Fibroblast of upper back skin (primary cell): ENCODE data around the gene PPARG.
A peak's percentile ranks its signal among the peaks of the same experiment; 100 is the strongest.

Experiments
- DNase-seq: peaks from one replicate; pipeline ENCODE4 v3.0.0-alpha.2; 2013

Gene PPARG

DNA sequence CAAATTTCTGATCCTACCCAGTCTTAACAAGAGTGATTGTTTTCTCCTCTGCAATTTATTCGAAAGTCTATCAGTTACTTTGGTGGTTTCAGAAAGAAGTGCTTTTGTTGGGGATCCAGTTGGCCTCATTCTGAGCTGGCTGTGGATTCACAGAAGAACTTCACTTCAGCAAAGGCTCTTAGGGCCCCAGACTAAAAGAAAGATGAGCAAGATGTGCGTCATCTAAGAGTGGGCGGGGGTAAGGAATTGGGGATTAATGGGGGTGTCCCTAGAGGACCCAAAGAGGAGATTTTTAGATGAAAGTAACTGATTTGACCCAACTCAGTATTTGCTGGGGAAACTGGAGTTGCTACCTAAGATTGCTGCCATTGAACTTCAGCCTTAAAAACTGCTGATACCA is 131.5 kb downstream of the PPARG start:
- peak; percentile 32 for DNase-seq

- no peak for DNase-seq
Measured at GRCh38 chr3:12421132-12421531, 132.3 kb downstream of the PPARG start.

GRCh38 chr3:12423131-12423530 is 134.3 kb downstream of the PPARG start:
- DNase-seq = no peak

- peak; percentile 68 for DNase-seq
Measured at GRCh38 chr3:12423918-12424630, 135.2 kb downstream of the PPARG start.

GRCh38 chr3:12424635-12425319 is 135.9 kb downstream of the PPARG start:
- DNase-seq = no peak

- DNase-seq = peak; percentile 31
Measured at GRCh38 chr3:12425850-12426579, 137.1 kb downstream of the PPARG start.

- DNase-seq = no peak
Measured at GRCh38 chr3:12427551-12427950, 138.7 kb downstream of the PPARG start.

DNA sequence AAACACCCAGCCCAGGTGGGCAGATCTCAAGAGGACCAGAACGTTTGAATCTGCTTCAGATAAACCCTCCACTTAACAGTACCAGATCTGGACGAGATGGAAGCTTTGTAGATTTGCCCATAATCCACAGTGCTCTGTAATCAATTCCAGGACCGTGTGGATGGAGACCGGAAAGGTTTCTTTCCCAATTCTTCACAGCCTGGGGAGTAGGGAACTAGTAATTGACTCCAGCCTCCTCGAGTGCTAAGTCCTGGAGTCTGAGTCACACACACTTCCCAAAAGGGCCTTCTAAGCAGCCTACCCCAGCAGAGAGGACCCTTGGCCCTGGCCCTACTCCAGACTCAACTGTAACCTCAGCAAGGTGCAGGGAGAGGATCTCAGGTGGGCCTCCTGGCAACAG is 139.3 kb downstream of the PPARG start:
- DNase-seq = peak; percentile 55

DNA sequence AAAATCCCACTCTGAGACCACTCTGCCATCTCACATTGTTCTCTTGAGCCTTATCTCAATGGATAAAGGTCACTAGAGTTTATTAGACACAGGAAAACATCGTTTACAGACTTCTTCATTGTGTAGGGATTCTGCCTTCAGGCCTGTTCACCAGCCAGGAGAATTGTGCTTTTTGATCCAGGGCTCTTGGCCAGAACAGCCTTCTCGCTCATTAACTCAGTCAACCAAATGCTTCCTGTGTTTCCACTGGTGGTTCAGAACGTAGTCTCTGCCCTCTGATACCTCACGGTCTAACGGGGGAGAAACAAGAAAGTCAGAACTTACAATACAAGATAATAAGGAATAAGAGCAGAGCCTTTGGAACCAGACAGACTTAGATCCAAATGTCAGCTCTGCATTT is 141.2 kb downstream of the PPARG start:
- no peak for DNase-seq

DNA sequence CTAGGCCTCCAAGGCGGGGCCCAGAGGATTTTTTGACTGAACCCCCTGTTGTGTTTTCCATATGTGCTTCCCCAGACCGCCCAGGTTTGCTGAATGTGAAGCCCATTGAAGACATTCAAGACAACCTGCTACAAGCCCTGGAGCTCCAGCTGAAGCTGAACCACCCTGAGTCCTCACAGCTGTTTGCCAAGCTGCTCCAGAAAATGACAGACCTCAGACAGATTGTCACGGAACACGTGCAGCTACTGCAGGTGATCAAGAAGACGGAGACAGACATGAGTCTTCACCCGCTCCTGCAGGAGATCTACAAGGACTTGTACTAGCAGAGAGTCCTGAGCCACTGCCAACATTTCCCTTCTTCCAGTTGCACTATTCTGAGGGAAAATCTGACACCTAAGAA is 145.0 kb downstream of the PPARG start:
- no peak for DNase-seq

DNA sequence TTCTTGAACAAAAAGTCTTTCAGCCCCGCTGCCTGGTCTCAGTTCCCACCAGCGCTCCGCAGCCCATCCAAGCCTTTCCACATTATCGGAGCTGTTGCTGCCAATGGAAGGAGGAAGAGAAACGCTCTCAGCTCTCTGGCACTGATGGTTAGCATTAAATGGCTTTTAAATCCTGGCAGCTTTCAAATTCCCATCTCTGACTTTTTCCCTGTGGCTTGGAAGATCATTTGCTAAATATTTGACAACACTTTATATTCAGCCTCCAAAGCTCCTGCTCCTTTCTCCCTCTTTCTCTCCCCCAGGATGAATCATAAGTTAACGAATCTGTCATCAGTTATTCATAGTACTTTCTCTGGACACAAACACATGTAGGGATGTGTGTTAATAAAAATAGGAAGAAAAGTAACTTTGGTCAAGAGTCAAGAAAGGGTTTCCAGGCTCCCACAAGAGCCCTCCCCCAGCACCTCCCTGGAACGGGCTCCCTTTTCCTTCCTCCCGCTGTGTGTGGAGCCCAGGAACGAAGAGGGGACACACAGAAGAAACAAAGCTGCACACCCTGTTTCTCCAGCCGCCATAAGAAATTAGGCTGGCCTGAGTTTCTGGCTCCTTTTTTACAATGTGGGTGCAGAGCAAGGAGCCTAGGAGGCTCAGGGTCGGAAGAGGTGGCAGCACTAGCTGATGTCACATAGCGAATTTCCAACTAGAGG is 147.8 kb downstream of the PPARG start:
- DNase-seq = peak; percentile 92

DNA sequence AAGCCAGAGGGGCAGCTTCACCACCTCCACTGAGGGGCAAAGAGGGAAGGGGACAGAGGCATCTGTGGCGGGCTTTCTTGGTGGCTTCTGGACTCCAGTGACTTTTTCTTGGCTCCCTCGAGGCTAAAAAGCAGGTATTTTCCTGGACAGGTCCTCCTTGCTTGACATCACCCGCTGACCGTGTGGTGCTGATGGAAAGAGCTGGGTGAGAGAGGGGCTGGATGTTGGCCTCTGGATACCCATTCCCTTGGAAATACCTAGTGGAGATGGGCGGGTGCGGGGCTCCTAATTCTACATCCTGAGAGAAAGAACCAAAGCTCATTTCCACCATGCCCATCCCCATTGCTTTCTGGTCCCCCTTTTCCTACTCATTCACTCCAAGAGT is 148.3 kb downstream of the PPARG start:
- DNase-seq = no peak

GRCh38 chr3:12437861-12438260 is 149.0 kb downstream of the PPARG start:
- no peak for DNase-seq

DNA sequence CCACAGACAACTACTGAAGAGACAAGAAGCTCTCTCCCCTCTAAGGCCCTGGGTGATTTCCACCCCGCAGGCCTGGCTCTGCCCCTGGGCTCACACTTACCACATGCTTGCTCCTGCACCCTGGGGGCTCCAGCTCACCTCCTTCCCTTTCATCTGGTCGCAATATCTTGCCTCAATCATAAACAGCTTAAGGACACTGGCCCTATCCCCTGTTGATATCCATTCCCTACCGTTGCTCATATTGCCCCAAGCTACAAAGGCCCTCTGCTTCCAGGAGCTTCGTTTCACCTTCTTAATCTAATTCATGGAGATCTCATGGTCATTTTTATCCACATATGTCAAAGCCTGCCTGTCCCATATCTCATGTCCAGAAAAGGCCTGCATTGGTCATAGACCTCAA is 149.4 kb downstream of the PPARG start:
- no peak for DNase-seq

DNA sequence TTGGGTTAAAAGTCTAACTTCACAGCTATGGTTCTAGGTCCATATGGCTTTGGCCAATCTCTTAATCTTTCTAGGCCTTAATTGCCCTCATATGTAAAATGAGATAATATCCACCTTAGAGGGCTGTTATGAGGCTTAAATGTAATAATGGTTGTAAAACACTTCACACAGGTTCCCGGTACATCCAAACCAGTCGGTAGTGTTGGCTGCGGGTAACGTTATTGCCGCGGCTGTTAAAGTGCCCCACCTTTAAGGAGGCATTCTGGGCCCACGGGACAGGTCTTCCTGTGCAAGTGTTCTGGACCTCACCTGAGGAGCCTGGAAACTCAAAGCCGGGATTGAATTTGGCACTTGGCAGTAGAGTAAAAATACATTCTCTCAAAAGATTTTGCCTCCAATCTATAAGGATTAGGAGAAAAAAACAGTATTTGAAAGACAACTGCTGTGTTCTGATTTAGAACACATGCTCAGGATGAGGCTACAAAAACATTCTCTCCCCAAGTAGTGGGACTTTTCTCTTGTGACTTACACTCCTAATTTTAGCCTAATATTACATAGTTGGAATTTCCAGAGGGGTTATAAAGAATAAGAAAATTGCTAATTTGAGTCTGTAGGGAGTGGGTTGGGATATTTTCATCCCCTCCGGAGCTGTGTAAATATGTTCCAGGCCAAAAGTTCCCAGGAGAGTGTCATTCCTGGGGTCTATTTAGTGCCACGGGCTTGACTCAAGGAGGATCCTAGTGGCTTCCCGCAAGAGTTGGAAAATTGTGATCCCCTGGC is 150.5 kb downstream of the PPARG start:
- DNase-seq = no peak

DNA sequence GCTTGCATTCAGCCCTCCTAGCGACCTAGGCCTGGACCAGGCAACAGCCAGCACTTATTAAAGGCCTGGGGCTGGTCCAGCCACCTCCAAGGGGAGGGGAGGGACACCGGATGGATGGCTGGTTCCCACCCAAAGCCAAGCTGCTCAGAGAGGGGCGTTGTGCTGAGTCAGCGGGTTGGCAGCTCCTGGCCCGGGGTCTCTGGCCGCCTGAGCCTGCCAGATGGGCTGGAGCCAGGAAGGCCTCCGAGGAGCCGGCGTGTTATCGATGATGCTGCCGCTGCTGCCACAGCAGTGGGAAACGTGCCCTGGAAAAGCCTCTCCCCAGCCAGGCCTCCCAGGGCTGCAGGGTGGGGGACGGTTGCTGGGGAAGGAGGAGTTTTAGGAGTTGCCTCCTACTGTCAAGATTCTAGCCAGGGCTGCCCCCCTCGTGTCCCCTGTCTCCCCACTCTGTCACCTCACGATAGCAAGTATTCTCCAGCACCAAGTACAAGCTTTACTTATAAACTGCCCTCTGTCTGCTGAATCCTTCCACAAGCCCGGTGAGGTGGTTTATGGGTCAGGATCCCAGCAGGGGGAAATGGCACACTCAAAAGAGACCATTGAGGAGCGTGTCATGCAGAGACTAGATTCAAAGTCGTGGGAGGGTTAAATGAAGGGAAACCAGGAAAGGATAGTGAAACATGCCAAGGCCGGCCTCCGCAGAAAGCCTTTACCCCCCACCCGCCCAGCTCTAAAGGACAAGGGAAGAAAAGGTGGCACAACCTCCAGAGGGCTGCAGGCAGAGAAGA is 152.3 kb downstream of the PPARG start:
- DNase-seq = peak; percentile 86

DNA sequence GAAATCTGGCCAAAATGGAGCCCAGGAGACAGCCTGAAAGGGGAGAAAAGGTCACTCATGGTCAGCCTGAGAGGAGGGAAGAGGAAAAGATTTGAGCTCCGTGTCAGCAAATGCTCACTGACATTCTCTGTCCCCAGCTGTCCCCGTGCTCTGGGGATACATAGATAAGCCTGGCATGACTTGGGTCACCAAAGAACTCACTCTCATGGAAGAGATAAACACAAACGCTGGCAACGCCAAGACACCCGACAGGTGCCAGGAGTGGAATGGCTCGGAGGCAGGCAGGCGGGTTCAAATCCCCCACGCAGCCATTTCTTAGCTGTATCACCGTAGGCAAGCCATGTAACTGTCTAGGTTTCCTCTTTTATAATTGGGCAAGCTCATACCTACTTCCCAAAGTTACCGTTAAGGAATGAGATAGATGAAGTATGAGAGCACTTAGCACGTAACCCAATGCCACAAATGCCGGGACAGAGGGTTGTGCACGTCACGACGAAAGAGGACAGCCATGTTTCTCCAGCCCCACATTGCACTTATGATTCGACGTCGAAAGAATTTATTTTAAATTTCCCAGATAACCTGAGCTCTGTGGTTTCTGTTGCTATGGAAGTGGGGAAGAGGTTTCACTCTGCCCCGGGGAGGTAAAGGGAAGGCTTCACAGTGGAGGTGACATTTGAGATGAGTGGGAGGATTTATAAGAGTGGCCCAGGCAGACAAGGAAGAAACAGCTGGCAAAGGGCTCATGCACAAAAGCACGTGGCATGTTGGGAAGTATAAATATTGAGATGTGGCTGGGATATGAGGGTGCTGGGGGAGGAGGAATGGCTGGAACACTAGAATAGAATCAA is 154.0 kb downstream of the PPARG start:
- DNase-seq = no peak

DNA sequence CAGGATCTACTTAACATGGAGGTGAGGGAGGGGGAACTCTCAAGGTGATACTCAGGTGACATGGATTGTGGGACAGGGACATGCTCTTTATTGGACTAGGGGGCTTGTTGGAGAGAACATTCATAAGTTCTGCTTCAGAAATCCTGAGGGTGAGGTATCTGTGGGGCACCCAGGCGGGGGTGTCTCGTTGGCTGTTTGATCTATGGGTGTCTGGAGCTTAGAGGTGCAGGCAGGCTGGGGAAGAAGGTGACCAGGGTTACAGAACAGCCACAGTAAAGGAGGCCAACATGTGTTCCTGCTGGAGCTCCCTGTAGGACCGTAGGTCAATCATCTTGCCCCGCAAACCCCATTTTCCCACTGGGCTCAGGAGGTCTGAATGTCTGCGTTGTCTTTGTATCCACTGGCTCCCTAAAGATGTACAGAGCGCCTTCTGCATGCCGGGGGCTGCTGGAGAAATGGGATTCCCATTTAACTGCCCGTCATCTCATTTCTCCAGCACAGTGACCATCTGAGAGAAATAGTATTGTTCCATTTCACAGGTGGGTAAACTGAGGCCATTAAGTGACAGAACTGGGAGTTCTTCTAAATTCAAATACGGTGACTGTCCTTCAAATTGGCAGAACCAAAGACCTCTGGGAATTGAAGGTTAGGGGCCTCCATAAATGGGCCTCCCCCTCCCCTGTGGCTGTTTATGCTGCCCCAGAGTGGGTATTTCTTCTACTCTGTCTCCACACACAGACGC is 155.1 kb downstream of the PPARG start:
- DNase-seq = no peak

GRCh38 chr3:12444582-12445471 is 156.0 kb downstream of the PPARG start:
- DNase-seq = peak; percentile 7
